CD4-positive, alpha-beta T cell treated with Interleukin-21 for 1 hour (primary cell): ENCODE measurements around the gene SRPK2.
"Not testable (repeated sequence)": the region's sequence is repeated elsewhere in the genome, so short reads cannot be mapped to it uniquely, and the experiment has no call there.

Source experiments
- DNase-seq: peaks from one replicate; pipeline ENCODE4 v3.0.0-alpha.2; 2020

Gene SRPK2

GRCh38 chr7:105215821-105216220, 172.9 kb downstream of the SRPK2 start:
- no peak for DNase-seq

- no peak for DNase-seq
Observed at GRCh38 chr7:105215182-105215581, 173.5 kb downstream of the SRPK2 start.

GRCh38 chr7:105213611-105214010, 175.1 kb downstream of the SRPK2 start:
- no peak for DNase-seq

GRCh38 chr7:105212212-105212611, 176.5 kb downstream of the SRPK2 start:
- DNase-seq = no peak

- no peak for DNase-seq
Observed at GRCh38 chr7:105210721-105211205, 178.0 kb downstream of the SRPK2 start.

GRCh38 chr7:105209870-105210269, 178.9 kb downstream of the SRPK2 start:
- DNase-seq = peak; percentile 22

- no peak for DNase-seq
Observed at GRCh38 chr7:105209433-105209832, 179.3 kb downstream of the SRPK2 start.

GRCh38 chr7:105206985-105207384, 181.7 kb downstream of the SRPK2 start:
- DNase-seq = no peak

GRCh38 chr7:105205592-105206237, 183.0 kb downstream of the SRPK2 start:
- peak; percentile 9 for DNase-seq

GRCh38 chr7:105204953-105205352, 183.8 kb downstream of the SRPK2 start:
- no peak for DNase-seq

GRCh38 chr7:105204520-105204919, 184.2 kb downstream of the SRPK2 start:
- DNase-seq = no peak

GRCh38 chr7:105202616-105203015, 186.1 kb downstream of the SRPK2 start:
- DNase-seq = no peak

- no peak for DNase-seq
Observed at GRCh38 chr7:105199386-105199785, 189.3 kb downstream of the SRPK2 start.

- no peak for DNase-seq
Observed at GRCh38 chr7:105198223-105198622, 190.5 kb downstream of the SRPK2 start.

- no peak for DNase-seq
Observed at GRCh38 chr7:105196473-105196872, 192.2 kb downstream of the SRPK2 start.

- DNase-seq = no peak
Observed at GRCh38 chr7:105195891-105196290, 192.8 kb downstream of the SRPK2 start.

- DNase-seq = not testable (repeated sequence)
Observed at GRCh38 chr7:105194959-105195358, 193.8 kb downstream of the SRPK2 start.

- DNase-seq = no peak
Observed at GRCh38 chr7:105191331-105191730, 197.4 kb downstream of the SRPK2 start.

GRCh38 chr7:105189859-105190492, 198.7 kb downstream of the SRPK2 start:
- DNase-seq = no peak

GRCh38 chr7:105188201-105188600, 200.5 kb downstream of the SRPK2 start:
- no peak for DNase-seq

GRCh38 chr7:105187302-105188169, 201.2 kb downstream of the SRPK2 start:
- DNase-seq = no peak

GRCh38 chr7:105185290-105186010, 203.3 kb downstream of the SRPK2 start:
- DNase-seq = no peak

GRCh38 chr7:105180002-105180401, 208.7 kb downstream of the SRPK2 start:
- DNase-seq = no peak
